G401.6 (cell line): Measurements from ENCODE around the gene PET117.
"Not testable (repeated sequence)": the region's sequence is repeated elsewhere in the genome, so short reads cannot be mapped to it uniquely, and the experiment has no call there.

Experiments used
- FAIRE-seq: peaks from 2 replicates; lab custom pipeline; 2012; peaks lifted over from hg19 to GRCh38; lab: Jason Lieb, UNC

Gene PET117

DNA sequence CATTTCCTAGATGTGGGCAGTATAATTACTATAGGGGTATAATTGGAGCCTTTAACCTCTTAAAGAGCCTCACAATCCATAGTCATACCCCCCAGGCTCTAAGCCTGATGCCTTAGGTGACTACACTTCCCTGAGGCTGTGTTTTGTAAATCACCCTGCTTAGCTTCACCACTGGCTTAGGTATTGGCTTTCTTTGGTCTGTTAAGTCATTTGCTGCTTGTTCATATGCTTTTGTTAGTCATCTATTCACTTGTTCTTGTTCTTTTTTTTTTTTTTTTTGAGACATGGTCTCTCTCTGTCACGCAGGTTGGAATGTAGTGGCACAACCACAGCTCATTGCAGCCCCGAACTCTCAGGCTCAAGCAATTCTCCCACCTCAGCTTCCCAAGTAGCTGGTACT, 26.7 kb downstream of the PET117 start:
- no peak for FAIRE-seq

DNA sequence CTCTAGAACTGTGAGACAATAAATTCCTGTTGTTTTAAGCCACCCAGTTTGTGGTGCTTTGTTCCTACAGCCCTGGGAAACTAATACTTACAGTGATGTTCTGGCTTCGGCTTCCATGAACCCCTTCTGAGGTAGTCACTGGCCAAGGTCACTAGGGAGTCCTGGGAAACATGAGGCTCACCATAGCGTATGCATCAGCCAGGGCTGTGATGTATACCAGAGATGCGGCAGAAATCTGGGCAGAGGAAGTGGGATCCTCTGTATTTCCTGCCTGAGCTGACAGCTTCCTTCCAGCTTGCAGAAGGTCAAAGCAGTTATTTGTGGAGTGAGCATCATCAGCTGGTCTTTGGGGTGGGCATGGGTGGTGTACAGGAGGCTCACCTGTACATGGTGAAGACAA, 27.9 kb downstream of the PET117 start:
- no peak for FAIRE-seq

DNA sequence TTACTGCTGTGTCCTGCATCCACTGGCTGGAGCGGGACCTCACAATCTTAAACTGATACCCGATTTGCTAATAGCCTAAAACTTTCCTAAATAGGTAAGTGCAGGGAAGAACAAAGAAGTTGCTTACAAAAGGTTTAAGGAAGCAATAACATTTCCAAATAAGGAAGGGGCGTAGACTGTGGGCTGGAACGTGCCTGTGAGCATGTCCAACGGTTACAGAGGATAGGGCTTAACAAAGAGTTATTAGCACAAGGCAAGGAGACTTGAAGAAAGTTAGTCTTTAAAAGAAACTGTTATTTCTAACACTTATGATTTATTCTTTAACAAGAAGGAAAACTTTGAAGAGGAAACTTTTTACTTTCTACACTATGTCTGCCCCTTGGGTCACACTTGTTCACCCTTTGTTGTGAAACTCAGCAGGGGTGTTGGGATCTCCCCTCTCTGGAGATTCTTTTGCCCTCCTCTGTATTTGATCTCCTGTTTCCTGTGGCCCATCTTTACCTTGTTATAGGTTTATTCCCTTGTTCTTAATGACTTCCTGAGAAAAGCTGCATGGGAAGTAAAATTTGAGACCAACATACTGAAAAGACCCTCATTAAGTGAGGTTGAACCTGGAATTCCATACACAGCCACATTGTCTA, 28.7 kb downstream of the PET117 start:
- FAIRE-seq = no peak

DNA sequence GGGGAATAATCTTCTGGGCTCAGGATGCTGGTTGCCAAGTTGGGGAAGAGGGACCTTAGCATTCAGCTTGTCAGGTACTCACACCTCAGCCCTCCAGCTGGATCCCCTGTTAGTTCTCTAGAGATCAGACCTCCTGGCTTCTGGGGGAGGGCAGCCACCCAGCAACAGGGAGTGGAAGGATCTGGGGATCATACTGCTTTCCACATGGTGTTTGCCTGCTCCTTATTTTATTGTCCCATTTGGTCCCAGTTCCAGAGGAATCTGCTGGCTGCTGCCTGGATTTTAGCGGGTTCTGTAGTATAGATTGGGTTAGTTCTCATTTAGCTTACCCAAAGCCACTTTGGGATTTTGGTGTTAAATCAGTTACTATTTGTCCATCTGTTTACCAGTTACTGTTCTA, 29.3 kb downstream of the PET117 start:
- no peak for FAIRE-seq

DNA sequence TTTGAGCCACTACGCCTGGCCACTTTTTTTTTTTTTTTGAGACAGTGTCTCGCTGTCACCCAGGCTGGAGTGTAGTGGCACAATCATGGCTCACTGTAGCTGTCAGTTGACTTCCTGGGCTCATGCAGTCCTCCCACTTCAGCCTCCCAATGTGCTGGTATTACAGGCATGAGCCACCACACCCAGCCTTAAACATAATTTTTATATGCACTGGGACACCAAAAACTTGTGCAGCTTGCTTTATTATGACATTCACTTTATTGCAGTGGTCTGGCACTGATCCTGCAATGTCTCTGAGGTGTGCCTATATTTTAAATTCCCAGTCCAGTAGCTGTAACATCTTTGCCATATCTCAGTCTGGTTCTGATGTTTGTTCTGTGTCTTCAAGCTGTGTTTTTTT, 34.7 kb downstream of the PET117 start:
- FAIRE-seq = no peak

DNA sequence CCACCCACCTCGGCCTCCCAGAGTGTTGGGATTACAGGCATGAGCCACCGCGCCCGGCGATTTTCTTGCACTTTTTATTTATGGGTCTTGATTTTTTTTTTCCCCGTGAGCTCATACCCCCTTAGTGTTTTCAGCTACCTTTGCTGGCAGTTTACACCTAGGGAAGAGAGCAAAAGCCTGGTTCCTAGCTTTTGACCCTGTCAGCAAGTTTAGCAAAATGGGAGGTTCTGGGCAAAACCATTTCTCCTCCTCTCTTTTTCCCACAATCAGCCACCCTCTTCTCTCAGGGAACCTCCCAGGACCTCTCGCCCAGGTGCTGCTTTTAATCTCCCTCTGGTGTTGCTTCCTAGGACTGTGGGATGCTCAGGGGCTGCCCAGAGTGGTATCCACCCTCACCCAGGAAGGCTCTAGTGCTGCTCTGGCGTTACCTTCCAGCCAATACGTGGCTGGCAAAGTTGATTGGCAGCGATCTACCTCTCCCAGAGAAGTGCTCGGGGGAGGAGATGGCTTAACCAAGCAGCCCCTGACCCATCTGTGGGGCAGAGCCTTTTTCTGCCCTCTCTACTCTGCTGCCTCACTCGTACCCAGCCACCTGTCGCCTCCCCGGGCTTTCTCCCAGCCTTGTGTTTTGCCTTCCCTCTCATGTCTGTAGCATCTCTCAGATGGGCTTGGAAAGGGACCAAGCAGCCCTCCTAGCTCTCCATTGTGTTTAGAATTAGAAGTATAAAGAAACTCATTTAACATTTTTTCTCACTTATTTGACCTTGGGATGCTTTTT, 37.4 kb downstream of the PET117 start:
- FAIRE-seq = no peak

DNA sequence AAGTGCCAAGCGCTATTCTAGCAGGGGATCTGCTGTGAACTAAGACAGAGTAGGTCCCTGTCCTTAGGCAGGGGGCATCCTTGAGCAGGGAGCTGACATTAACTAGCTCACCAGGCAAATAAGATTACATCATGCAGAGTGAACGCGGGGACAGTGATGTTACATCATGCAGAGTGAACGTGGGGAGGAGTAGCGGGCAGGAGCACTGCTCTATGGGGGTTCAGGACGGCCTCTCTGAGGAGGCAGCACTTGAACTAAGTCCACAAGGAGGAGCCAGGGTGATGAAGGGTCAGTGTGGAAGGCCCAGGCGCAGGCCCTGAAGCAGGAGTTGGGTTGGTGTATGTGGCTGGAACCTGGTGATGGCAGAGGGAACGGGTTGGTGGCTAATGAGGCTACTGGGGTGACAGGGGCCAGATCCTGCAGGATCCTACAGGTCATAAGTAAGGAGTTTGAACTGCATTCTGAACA, 38.7 kb downstream of the PET117 start:
- FAIRE-seq = no peak

DNA sequence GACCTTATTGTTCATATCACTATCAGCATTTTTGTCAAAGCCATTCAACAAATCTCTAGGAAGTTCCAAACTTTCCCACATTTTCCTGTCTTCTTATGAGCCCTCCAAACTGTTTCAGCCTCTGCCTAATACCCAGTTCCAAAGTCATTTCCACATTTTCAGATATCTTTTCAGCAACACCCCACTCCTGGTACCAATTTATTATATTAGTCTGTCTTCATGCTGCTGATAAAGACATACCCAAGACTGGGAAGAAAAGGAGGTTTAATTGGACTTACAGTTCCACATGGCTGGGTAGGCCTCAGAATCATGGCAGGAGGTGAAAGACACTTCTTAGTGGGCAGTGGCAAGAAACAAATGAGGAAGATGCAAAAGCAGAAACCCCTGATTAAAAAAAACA, 42.7 kb downstream of the PET117 start:
- not testable (repeated sequence) for FAIRE-seq

DNA sequence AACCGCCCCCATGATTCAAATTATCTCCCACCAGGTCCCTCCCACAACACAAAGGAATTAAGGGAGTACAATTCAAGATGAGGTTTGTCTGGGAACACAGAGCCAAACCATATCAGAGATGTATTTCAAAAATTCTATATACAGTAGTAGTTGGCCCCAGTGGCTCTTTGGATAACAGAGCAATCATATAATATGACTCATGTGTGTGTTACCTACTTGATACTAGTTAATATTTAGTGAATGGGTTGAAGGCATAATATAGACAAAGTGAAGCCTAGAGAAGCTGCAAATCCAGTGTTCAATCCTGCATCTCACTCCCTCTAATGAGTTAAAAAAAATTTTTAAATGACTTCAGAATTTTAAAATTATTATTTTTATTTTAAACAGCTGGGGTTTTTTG, 43.2 kb downstream of the PET117 start:
- no peak for FAIRE-seq

DNA sequence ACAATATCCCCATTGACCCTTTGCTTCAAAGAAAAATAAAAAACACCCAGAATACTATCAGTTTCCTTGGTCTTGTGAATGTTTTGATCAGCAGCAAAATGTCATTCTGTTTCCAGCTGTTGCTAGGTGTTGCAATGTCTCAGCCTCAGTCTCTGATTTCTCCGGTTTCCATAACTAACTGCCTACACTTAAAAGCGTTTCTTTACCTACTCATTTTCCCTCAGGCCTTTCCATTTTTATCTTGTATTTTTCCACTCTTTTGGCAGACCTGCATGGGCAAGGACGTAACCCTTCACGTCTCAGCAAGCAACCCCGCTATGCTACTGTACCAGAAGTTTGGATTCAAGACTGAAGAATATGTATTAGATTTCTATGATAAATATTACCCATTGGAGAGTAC, 49.4 kb downstream of the PET117 start:
- no peak for FAIRE-seq

DNA sequence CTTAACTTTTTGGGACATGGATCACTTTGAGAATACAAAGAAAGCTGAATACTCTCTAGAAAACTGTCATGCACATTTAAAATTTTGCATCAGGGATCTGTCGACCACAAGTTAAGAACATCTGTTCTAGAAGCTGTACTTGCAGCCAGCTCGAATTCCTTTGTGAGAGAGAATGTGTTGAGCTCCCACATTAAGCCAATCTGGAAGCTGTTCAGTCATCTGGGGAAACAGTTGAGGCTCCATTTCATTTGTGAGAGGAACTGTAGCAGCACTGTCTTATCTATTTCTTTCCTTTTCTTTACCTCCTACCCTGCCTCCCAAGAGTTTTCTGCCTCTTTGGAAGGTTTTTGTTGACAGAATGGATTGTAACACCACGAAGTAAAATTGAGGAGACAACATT, 50.8 kb downstream of the PET117 start:
- FAIRE-seq = no peak

DNA sequence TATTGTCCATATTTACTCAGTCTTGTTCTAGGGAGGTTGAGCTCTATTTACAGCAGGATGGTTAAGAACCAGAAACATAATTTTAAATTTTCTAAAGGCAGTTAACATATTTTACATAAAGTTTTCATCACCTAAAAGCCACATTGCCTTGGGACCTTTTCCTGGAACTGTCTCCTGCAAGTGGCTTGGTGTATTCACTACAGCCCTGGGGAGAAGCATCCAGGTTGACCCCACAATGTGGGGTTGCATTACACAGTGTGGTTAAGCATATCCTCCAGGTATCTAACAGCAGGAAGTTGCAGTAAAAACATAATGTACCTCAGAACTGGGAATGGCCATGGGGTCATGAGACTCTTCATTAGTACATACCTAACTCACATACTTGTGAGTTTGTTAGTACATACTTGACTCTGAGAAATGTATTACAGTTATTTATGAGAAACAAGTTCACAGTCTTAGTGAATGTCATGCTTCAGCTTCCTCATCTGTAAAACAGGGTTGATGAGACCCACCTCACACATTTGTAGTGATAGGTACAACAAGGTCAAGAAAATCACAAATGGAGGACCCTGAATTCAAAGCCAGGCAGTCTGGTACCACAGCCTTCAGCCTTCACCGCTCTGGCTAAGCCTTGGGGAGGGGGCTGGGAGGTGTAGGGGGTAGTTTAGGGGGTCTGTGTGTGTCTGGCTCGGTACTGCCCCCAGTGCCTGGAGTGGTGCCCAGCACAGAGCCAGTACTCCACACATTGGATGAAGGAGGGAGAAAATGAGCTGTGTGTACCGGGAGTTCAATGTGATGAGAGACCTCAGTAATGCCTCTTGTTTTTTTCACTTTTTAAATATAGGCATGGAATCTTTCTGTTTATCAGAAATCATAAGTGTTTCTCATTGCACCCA, 52.9 kb downstream of the PET117 start:
- no peak for FAIRE-seq

DNA sequence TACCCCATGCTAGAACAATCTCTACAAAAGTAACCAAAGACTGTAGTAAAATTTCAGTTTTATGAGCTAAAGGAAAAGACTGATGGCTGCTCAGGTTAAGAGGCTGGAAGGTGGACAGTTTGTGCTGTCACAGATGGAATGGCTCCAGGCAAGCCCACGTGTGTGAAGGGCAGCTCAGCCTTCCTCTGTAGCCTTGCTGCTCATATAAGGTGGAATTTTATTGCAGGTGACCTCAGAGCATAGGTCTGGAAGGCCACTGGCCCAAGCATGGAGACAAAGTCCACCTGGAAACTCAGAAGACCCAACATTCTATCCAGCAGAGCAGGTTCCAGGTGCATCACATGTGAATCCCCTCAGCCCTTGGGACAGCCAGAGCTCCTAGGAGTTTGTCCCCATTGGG, 53.6 kb downstream of the PET117 start:
- FAIRE-seq = no peak
